ENCODE results near the gene SDK2.

DNA sequence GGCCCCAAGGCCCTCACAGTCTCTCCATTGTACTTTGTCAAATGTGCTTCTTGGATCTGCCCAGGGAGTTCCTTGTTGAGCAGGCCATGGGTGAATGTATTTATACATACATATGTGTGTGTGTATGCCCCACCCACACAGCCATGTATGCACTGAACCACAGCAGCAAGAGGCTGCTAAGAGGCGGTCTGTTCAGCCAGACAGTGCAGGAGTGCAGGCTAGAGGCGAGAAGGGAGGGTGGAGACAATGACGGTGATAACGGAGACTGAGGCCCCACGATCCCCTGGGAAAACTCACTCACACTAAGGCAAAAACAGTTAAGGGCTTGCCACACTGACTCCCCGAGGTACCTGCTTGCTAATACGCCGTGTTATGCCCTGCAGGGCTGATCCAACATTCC, 181.4 kb downstream of the SDK2 start:
- TF ChIP-seq POLR2AphosphoS5 (IDR thresholded peaks at IDR 0.05; ENCODE audit: low read depth, low read length) (no peak), POLR2A (IDR thresholded peaks at IDR 0.05; ENCODE audit: low read depth, low read length) (no peak), TAF1 (IDR thresholded peaks at IDR 0.05; ENCODE audit: low read depth, low read length) (no peak), SPI1 (IDR thresholded peaks at IDR 0.05; ENCODE audit: low read depth, low read length) (no peak), POU2F2 (IDR thresholded peaks at IDR 0.05; ENCODE audit: low read depth, low read length) (no peak)
